HepG2 (cell line): Measurements from ENCODE around the gene DMAC2L. TPM values are rescaled to one million over a fixed set of nuclear protein-coding genes. Genes with fewer than 3 reads are reported as not detected.

Experiments used
- ATAC-seq: fragments of 200-7000 bp; cut with Tn5 transposase; 3 replicates; pipeline ENCODE4 v1.9.1; 2020; ENCODE audit warnings: mild to moderate bottlenecking, moderate library complexity
- BruUV-seq: library from RNA; stranded (reverse); fragments of 400-500 nt; replicated peaks from 2 replicates; lab custom pipeline; 2021; lab: Mats Ljungman, UMichigan
- CTCF ChIA-PET: fragments of 300-600 bp; formaldehyde crosslinking; extraction: SDS; loops from one replicate; lab custom pipeline; 2021; ENCODE audit warnings: low total read pairs, inconsistent platforms, low intra/inter-chr PET ratio; lab: Yijun Ruan, JAX
- POLR2A ChIA-PET: fragments of 350-600 bp; sonication (Branson Sonifier 250); formaldehyde crosslinking; loops from one replicate; lab custom pipeline; 2020; ENCODE audit warnings: antibody characterized with exemption, inconsistent platforms; lab: Yijun Ruan, JAX
- DNase-seq: peaks from one replicate; pipeline ENCODE4 v3.0.0-alpha.2; 2015; ENCODE audit warnings: low spot score
- FAIRE-seq: peaks from 3 replicates; lab custom pipeline; 2011; peaks lifted over from hg19 to GRCh38; lab: Jason Lieb, UNC
- H2AFZ ChIP-seq: one replicate; pipeline ENCODE4 v1.6.1; 2011; ENCODE audit warnings: low read length, inconsistent platforms
- H3K27ac ChIP-seq: fragments of 300-600 bp; 3 replicates; pipeline ENCODE4 v1.8.0; 2011; ENCODE audit warnings: mixed run types, mild to moderate bottlenecking, mixed read lengths, low read length, inconsistent platforms; ENCODE audit not compliant: insufficient read depth; ENCODE audit errors: extremely low read length
- H3K27me3 ChIP-seq, 2 experiments: fragments of 200-600 bp in 1 of 2; 2 replicates in 1 of 2; 3 replicates in 1 of 2; pipeline versions ENCODE4 v1.6.0 to v1.8.0; 2011; ENCODE audit warnings: low read length in 2 of 2, mild to moderate bottlenecking in 2 of 2, moderate library complexity in 2 of 2, inconsistent platforms in 1 of 2; ENCODE audit not compliant: insufficient read depth in 2 of 2, control insufficient read depth in 1 of 2
- H3K36me3 ChIP-seq, 2 experiments: fragments of 200-600 bp in 1 of 2; replicated peaks in 1 of 2; 2 replicates in 1 of 2; 3 replicates in 1 of 2; pipeline versions ENCODE4 v1.5.1 to v1.8.0; 2011; ENCODE audit warnings: low read length in 2 of 2, inconsistent platforms in 1 of 2; ENCODE audit not compliant: insufficient read depth in 2 of 2, control insufficient read depth in 1 of 2
- H3K4me1 ChIP-seq: 2 replicates; pipeline ENCODE4 v1.5.1; 2012; ENCODE audit warnings: low read length, inconsistent platforms; ENCODE audit not compliant: insufficient read depth
- H3K4me2 ChIP-seq: 2 replicates; pipeline ENCODE4 v1.6.0; 2011; ENCODE audit warnings: low read depth, low read length, inconsistent platforms
- H3K4me3 ChIP-seq, 3 experiments: fragments of 200-600 bp in 1 of 3; sonication (generic), shearing (Covaris generic) in 1 of 3; replicated peaks in 1 of 3; 2 replicates each; pipeline ENCODE4 v1.5.1; 2011 to 2016; ENCODE audit warnings: low read length in 3 of 3, inconsistent platforms in 2 of 3, low read depth in 2 of 3, mild to moderate bottlenecking in 2 of 3, control low read depth in 1 of 3, mixed read lengths in 1 of 3; ENCODE audit not compliant: insufficient read depth in 1 of 3
- H3K79me2 ChIP-seq: one replicate; pipeline ENCODE4 v1.6.1; 2011; ENCODE audit warnings: low read length, inconsistent platforms; ENCODE audit not compliant: insufficient read depth
- H3K9ac ChIP-seq: 2 replicates; pipeline ENCODE4 v1.6.0; 2011; ENCODE audit warnings: mild to moderate bottlenecking, low read depth, low read length, inconsistent platforms; ENCODE audit not compliant: insufficient read depth
- H3K9me3 ChIP-seq: 2 replicates; pipeline ENCODE4 v1.5.1; 2012; ENCODE audit warnings: mild to moderate bottlenecking, low read length
- H4K20me1 ChIP-seq: 2 replicates; pipeline ENCODE4 v1.6.0; 2011; ENCODE audit warnings: inconsistent platforms, mild to moderate bottlenecking, low read length, moderate library complexity; ENCODE audit not compliant: insufficient read depth
- JDP2 ChIP-seq: sonication (generic); formaldehyde crosslinking; IDR thresholded peaks from 2 replicates; pipeline ENCODE4 v1.8.1; 2022; ENCODE audit warnings: missing genetic modification reagents, borderline replicate concordance
- LCORL ChIP-seq, 2 experiments: fragments of 450-650 bp in 1 of 2; sonication (generic) in 1 of 2; formaldehyde crosslinking in 1 of 2; IDR thresholded peaks; 2 replicates each; pipeline versions ENCODE4 v1.5.0 to v1.6.1; 2017 to 2020; ENCODE audit warnings: antibody characterized with exemption in 1 of 2, missing genetic modification reagents in 1 of 2
- SUZ12 ChIP-seq: fragments of 150-350 bp; IDR thresholded peaks from 2 replicates; pipeline ENCODE4 v1.6.1; 2014; ENCODE audit warnings: low read depth, low read length
- TP53 ChIP-seq: sonication (generic); formaldehyde crosslinking; conservative IDR thresholded peaks from 2 replicates; pipeline ENCODE4 v1.4.0; 2020; ENCODE audit warnings: missing genetic modification reagents
- ZNF10 ChIP-seq: sonication (generic); formaldehyde crosslinking; IDR thresholded peaks from 2 replicates; pipeline ENCODE4 v1.4.0; 2020; ENCODE audit warnings: mild to moderate bottlenecking, low read depth, missing genetic modification reagents, borderline replicate concordance
- ZNF282 ChIP-seq: fragments of 450-650 bp; IDR thresholded peaks from 2 replicates; pipeline ENCODE4 v1.6.1; 2018; ENCODE audit not compliant: partially characterized antibody
- ZNF296 ChIP-seq: sonication (generic); formaldehyde crosslinking; conservative IDR thresholded peaks from 2 replicates; pipeline ENCODE4 v1.5.0; 2020; ENCODE audit warnings: mild to moderate bottlenecking, missing genetic modification reagents
- WGBS: methylation state at CpG from one replicate; pipeline ENCODE4 v1.1.6; 2017; ENCODE audit warnings: low lambda C conversion rate; 5-methylcytosine and 5-hydroxymethylcytosine counted together
- in situ Hi-C: cut with HindIII; loops from 2 replicates; pipeline ENCODE4 v1.10.0; 2017; ENCODE audit warnings: low pct_unique_long_range_greater_than_20kb; ENCODE audit not compliant: extremely low pct_ligation_motif_present
- intact Hi-C: fragments of 100-400 bp; cut with micrococcal nuclease; formaldehyde crosslinking; loops from one replicate; pipeline ENCODE4 v1.10.0; 2022; ENCODE audit not compliant: unreplicated experiment
- polyA plus RNA-seq, 8 experiments: library from polyadenylated mRNA; depleted of rRNA in 3 of 8; stranded (reverse) in 7 of 8; unstranded in 1 of 8; fragments of >200 nt; fragmentation: Illumina TruSeq in 4 of 8; extraction: Trizol in 4 of 8; gene quantifications; 2 replicates each; pipeline versions ENCODE4 v1.2.1 to v1.2.3, GENCODE V29; 2011 to 2016; ENCODE audit warnings: low read depth in 4 of 8, missing spikeins in 1 of 8, mixed read lengths in 1 of 8; ENCODE audit not compliant: insufficient read depth in 1 of 8
- total RNA-seq, 5 experiments: library from RNA; depleted of rRNA; stranded (reverse); fragments of >200 nt; fragmentation: Illumina TruSeq; extraction: Trizol; gene quantifications; 2 replicates each; pipeline ENCODE4 v1.2.3, GENCODE V29; 2016; ENCODE audit warnings: low read depth in 1 of 5
- TF ChIP-seq, protein P1 (sequence below): sonication (generic); formaldehyde crosslinking; IDR thresholded peaks from 2 replicates; pipeline ENCODE4 v1.5.0; 2020; ENCODE audit warnings: missing genetic modification reagents

The DMAC2L gene
- total and polyA plus RNA-seq, 2 of the 13 experiments (the other 11 are each of a cell fraction or from before 2014, with no cell fraction given): 19.4 to 23.2 TPM

DNA sequence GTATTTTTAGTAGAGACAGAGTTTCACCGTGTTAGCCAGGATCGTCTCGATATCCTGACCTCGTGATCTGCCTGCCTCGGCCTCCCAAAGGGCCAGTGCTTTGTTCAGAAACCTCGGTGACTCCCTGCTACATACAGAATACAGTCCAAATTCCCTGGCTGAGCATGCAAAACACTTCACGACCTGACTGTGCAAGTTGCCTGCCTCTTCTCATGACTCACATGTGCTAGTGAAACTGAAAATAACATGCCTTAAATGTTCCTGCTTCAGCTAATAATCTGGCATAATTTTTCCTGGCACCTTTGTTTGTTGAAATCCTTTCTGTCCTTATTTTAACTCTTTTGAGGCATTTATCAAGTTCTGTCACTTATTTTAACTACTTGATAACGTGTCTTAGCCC is 8.2 kb downstream of the DMAC2L start:
- no peak for DNase-seq
- in situ Hi-C loops: loop anchor here (5.0 kb wide), 1 partner anchor 207 kb away; no protein-coding TSS in a partner anchor
- TF ChIP-seq LCORL (IDR thresholded peaks at IDR 0.05): no peak
- no peak for TF ChIP-seq LCORL (CRISPR knock-in tag; IDR thresholded peaks at IDR 0.05)
- TF ChIP-seq ZNF10 (CRISPR knock-in tag): no peak
- TF ChIP-seq, protein P1, sequence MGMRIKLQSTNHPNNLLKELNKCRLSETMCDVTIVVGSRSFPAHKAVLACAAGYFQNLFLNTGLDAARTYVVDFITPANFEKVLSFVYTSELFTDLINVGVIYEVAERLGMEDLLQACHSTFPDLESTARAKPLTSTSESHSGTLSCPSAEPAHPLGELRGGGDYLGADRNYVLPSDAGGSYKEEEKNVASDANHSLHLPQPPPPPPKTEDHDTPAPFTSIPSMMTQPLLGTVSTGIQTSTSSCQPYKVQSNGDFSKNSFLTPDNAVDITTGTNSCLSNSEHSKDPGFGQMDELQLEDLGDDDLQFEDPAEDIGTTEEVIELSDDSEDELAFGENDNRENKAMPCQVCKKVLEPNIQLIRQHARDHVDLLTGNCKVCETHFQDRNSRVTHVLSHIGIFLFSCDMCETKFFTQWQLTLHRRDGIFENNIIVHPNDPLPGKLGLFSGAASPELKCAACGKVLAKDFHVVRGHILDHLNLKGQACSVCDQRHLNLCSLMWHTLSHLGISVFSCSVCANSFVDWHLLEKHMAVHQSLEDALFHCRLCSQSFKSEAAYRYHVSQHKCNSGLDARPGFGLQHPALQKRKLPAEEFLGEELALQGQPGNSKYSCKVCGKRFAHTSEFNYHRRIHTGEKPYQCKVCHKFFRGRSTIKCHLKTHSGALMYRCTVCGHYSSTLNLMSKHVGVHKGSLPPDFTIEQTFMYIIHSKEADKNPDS: no peak
- no peak for TF ChIP-seq SUZ12
- TF ChIP-seq TP53: no peak
- TF ChIP-seq JDP2 (CRISPR knock-in tag): no peak
- TF ChIP-seq ZNF296 (CRISPR knock-in tag): no peak
- TF ChIP-seq ZNF282: no peak
- TF ChIP-seq, all 625 proteins: peak for 0
- Histone ChIP-seq H3K27me3 (no peaks in the 10 kb centered on the region), H3K9me3 (no peaks in the 10 kb centered on the region), H3K27ac (no peak overlapping the region), H3K36me3 (peaks cover 1 to 22% of the 10 kb centered on the region in 2 experiments; a peak in 3 of 5 replicates), H3K9ac (no peak overlapping the region), H3K4me2 (no peak overlapping the region), H3K4me1 (peaks cover 10% of the 10 kb centered on the region), H2AFZ (no peak overlapping the region), H3K79me2 (peaks cover 18% of the 10 kb centered on the region), H3K4me3 (no peak overlapping the region), H4K20me1 (0 out of 2 replicates have a peak, but pooled peaks cover 5% of the 10 kb centered on the region)
- WGBS: 79% methylated on average over 8 of the region's 8 CpGs
- no TSS peak for BruUV-seq
- FAIRE-seq (no peak), ATAC-seq (no peak)
- intact Hi-C loops: loop anchor here (5.0 kb wide), 1 partner anchor 77 kb away; the partner anchor contains the start of gene CDKL1
- CTCF ChIA-PET: interaction anchor here (1.1 to 2.2 kb wide), 2 partner anchors 212 to 458 kb away, joined by 3 to 44 read pairs; partner anchors contain the start of gene MAP4K5
- POLR2A ChIA-PET: interaction anchor here (0.6 to 2.2 kb wide), 3 partner anchors 8 to 122 kb away, joined by 3 to 19 read pairs (median 5); partner anchors contain the start of genes CDKL1, DMAC2L and L2HGDH
